GM19035 (cell line): ENCODE data around the gene NHERF1.

ENCODE experiments used
- ATAC-seq: cut with Tn5 transposase; IDR thresholded peaks from one replicate; pipeline ENCODE4 v1.9.1; 2021; ENCODE audit not compliant: unreplicated experiment

Gene NHERF1

DNA sequence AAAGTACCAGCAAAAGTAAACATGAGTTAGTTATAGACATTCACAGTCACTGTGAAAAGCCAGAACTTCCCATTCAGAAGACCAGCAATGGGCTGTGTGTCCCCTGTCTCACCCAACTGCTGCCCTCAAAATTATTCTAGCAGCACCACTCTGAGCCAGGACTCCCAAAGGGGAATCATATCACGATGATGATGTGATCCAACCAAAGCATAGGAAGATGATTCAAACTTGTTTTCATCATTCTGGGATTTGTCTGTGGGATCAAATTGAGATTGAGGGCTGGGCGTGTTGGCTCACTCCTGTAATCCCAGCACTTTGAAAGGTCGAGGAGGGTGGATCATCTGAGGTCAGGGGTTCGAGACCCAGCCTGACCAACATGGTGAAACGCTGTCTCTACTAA lies 34.1 kb downstream of the NHERF1 start:
- ATAC-seq = no peak

GRCh38 chr17:74784125-74784810 lies 35.8 kb downstream of the NHERF1 start:
- no peak for ATAC-seq

DNA sequence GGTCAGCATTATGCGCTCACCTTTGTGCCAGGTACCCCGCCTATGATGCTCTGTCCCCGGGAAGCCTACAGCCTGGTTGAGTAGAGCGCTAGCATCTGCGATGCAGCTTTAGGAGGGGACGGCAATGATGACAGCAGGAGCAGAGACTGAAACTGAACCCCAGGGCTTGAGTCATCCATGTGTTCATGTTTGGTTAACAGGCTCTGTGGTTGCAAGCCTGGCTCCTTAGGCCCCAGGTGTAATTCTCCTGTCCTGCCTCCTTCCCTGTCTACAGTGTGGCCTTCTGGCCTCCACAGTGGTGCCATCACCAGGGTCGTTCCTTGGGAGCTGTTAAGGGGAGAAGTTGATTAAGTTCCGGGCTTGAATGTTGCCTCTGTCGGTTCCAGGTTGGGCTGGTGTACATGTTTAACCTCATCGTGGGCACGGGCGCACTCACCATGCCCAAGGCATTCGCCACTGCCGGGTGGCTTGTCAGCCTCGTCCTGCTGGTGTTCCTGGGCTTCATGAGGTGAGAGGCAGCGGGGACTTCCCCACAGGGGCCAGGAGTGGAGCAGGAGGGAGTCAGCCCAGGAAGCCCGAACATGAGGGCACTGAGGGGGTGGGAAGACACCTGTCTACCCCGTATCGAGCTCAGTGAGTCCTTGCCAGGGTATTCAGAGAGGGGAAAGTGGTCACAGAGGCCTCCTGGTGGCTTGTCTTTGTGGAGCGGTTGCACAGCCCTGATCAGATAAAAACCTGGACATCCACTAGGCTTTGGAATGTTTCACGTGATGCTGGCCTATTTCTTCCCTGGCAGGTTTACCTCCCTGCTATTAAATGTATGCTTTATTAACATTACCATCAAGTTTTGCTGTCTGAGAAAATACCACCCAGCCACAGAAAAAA lies 36.9 kb downstream of the NHERF1 start:
- no peak for ATAC-seq

DNA sequence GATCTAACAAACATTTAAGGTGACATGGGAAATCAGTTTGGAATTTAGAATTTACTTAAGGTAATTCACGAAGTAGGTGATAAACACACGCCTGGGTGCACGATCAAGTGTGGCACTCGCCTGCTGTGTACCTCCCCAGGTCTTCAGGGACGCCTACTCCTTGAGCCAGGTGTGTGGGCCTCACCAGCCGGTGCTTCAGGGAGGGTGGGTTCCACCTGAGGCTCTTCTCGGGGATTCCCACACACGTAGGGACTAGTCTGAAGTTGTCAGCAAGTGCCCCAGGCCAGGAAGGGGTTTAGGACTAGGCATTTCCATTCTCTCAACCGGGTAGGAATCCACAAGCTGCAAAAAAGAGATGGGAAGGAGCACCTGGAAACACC lies 37.5 kb downstream of the NHERF1 start:
- no peak for ATAC-seq

DNA sequence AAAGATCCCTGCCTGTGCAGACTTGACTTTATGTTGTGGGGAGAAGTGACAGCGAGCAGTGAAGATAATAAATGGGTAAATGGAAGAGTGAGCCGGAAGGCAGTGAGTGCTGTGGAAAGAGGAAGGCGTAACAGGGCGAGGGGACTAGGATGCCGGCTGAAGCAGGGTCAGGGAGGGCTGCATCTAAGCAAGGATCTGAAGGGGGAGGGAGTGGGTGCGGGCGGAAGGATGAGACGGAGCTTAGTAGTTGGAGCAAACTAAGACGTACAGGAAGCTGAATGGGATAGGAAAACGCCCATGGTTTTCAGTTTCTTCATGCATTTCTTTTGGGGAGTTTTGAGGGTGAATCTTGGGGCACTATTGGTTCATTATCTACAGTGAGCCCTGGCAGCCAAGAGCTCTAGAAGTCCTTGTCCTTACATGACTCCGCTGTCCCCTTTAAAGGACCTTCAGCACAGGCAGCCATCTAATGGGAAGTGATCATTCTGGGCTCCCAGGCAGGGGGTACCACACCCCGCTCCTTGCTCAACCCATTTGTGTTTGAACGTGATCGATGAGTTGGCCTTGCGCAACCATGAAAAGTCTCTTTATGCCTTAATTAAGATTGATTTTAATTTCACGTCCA lies 38.1 kb downstream of the NHERF1 start:
- ATAC-seq = no peak

- ATAC-seq = no peak
These were observed 42.0 kb downstream of the NHERF1 start for GRCh38 chr17:74790161-74791058.

DNA sequence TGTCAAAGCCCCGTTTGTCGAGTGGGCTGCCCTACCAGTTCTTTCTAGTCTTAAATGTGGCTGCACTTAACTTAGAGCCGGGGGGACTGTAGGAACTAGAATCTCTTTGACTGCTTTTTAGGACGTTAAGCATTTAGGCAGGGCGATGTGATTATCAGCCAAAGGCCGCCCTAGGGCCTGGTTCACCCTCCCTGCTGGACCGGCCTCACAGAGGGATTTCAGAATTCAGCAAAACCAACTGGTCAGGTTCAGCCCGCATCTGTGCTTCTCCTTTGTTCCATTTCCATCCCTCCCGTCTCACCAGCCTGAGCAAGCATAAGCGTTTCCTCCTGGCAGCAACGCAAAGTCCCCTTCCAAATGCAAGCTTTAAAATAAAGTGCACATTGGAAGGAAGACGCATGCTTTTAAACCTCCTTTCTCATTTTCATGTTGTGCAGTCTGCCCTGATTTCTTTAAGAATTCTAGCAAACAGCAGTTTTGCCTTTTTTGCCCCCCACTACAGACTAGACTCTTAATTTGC lies 44.2 kb downstream of the NHERF1 start:
- no peak for ATAC-seq

- ATAC-seq = no peak
These were observed 47.0 kb downstream of the NHERF1 start for GRCh38 chr17:74795327-74796020.

GRCh38 chr17:74796211-74796610 lies 47.8 kb downstream of the NHERF1 start:
- no peak for ATAC-seq

GRCh38 chr17:74796866-74797265 lies 48.4 kb downstream of the NHERF1 start:
- no peak for ATAC-seq

DNA sequence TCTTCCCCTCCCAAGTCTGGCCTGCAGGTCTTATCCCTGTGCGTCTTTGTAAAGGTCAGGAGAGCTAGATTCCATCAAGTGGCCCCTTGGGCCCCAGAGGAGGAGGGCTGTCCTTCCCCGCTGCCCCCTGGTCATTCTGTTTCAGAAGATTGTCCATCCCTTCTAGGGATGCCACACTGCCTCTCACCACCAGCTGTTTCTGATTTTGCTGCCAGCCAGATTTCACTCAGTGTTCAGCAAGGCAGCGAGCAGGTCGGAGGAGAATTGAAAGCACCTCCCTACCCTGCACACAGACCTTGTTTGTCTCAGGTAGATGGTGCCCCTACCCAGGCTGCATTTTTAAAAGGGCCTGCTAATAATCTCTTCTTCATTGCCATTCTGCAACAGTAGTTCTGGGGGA lies 49.4 kb downstream of the NHERF1 start:
- no peak for ATAC-seq

DNA sequence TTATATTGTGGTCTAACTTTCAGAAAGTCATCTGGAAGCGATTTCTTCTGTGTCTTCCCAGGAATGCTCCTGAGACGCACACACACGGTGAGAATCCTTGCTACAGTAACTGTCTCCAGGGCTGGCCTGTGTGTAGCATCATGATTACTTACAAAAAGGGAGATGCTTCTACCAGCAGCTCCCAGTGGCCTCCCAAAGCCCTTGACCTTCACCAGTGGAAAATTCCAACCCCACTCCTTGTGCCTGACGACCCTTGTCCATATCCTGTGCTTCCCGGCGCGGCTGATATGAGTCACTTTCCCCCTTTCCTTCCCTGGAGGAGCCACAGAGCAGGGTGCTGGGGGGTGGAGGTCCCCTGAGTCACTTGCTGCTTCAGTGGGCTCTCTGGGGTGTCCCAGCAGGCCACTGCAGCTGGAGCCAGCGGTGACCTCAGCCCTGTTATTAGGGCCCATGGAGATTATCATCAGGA lies 49.8 kb downstream of the NHERF1 start:
- ATAC-seq = no peak

DNA sequence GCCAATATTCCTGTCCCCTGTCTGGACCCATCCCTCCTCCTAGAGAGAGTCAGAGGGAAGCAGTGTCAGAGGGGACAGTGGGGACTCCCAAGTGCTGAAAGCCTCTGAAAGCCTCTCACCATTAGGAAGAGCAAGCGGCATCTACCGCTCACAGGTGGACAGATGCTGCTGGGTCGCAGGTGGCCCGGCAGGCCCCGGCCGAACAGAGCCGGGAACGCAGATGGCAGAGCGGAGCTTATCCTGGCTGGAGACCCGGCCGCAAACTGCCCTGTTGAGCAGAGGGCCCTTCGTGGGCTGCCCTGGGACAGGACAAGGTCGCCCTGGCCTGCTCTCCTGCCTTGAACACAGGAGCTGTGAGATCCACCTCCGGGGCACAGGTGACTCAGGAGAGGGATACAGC lies 50.7 kb downstream of the NHERF1 start:
- ATAC-seq = no peak

DNA sequence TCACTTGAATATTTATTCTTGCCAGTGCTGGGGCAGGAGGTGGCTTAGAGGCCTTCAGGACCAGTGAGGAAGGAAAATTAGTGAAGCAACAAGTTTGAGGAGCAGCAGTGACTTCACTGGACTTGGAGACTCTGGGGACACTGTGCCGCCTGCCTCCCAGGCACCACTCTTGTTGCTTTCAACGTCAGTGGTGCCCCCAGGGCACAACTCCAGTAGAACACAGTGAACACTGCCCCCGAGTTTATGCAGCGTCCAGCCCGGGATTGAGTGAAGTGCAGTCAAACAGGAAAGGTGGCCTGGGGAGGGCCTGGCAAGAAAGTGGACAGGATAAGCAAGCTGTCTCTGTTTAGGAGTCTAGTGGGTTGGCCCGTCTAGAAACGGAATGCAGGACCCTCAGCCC lies 52.1 kb downstream of the NHERF1 start:
- no peak for ATAC-seq

DNA sequence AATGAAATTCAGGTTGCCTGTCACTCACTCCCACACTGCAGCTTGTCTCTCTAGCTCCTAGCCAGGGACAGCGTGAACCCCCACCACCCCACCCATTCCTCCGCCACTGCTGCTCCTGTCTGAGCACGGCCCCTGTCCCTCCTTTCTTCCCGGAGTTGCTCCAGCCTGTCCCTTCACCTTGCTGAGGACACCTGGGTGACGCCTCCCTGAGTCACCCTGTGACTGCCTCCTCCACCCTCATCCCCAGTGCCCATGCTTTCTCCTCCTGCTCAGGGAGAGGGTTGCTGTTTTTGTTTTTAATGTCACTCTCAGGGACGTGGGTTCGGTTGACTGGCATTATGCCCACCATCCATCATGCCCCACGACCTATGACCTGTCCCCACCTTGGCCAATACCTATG lies 53.5 kb downstream of the NHERF1 start:
- ATAC-seq = no peak

DNA sequence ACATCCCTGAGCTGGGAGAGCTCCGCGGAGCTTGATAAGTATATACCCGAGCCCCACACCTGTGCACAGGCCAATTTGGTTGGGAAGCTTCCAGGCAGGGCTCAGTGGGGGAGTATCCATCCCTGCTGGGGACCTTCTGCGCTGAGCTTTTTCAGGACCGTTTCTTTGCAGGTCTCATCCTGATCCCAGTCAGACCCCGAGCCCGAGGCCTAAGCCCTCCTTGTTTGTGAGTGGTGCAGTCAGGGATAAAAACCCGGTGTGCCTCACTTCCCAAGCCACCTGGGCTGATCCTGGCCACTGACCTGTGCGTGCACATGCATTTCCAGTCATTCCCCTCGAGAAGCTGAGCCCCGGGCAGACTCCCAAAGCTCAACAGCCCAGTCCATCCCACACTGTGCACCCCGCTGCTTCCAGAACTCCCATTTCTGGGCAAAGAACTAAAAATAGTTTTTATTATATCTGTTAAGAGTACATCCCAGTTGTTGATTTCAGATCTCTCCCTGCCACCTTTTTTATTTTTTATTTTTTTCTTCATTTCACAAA lies 55.0 kb downstream of the NHERF1 start:
- no peak for ATAC-seq

DNA sequence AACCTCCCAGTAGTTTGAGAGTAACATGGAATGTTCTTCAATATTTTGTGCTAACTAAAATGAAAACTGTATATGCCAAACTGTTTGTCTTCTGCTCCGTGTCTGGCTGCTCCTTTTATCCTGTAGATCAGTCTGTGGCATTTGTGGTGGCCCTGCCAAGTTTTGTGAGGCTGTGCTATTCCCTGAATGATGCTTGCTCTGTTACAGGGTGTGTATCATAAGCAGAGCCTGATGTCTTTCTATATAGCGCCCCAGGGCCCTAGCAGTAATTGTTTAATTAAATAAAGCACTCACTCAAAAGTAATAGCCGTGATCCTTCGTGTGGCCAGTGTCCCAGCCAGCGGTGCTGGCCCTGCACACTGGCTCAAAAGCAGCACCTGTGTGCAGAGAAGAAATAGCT lies 55.5 kb downstream of the NHERF1 start:
- ATAC-seq = no peak

GRCh38 chr17:74804683-74805082 lies 56.3 kb downstream of the NHERF1 start:
- no peak for ATAC-seq

- no peak for ATAC-seq
These were observed 57.2 kb downstream of the NHERF1 start for GRCh38 chr17:74805591-74805991.

- ATAC-seq = no peak
These were observed 57.9 kb downstream of the NHERF1 start for GRCh38 chr17:74806334-74806733.
